Loucy (cell line): ENCODE data around the gene PAX5.

Experiments
- H2AFZ ChIP-seq: fragments of 200-600 bp; sonication (generic); 2 replicates; pipeline ENCODE4 v1.6.0; 2016; ENCODE audit warnings: antibody characterized with exemption, mild to moderate bottlenecking, low read length, moderate library complexity
- H3F3A ChIP-seq: fragments of 200-600 bp; 2 replicates; pipeline ENCODE4 v1.6.0; 2016; ENCODE audit warnings: antibody characterized with exemption, low read depth, mild to moderate bottlenecking
- H3K27me3 ChIP-seq: fragments of 200-600 bp; sonication (generic); 2 replicates; pipeline ENCODE4 v1.6.1; 2014; ENCODE audit warnings: low read length, mild to moderate bottlenecking; ENCODE audit not compliant: insufficient read depth, poor library complexity, severe bottlenecking
- H3K36me3 ChIP-seq: fragments of 200-600 bp; sonication (generic); 2 replicates; pipeline ENCODE4 v1.6.1; 2016; ENCODE audit warnings: low read length; ENCODE audit not compliant: insufficient read depth
- H3K4me1 ChIP-seq: fragments of 200-600 bp; sonication (generic); 2 replicates; pipeline ENCODE4 v1.5.1; 2014; ENCODE audit warnings: low read length, mild to moderate bottlenecking; ENCODE audit not compliant: insufficient read depth, poor library complexity, severe bottlenecking
- H3K4me2 ChIP-seq: fragments of 200-600 bp; sonication (generic); 2 replicates; pipeline ENCODE4 v1.6.0; 2014; ENCODE audit warnings: antibody characterized with exemption, low read length, low read depth, mild to moderate bottlenecking; ENCODE audit not compliant: poor library complexity, severe bottlenecking
- H3K4me3 ChIP-seq: fragments of 200-600 bp; sonication (generic); 2 replicates; pipeline ENCODE4 v1.5.1; 2014; ENCODE audit warnings: low read length, mild to moderate bottlenecking, mixed read lengths; ENCODE audit not compliant: poor library complexity, severe bottlenecking
- H3K79me2 ChIP-seq: fragments of 200-600 bp; sonication (generic); 2 replicates; pipeline ENCODE4 v1.6.1; 2014; ENCODE audit warnings: low read length; ENCODE audit not compliant: insufficient read depth
- H3K9ac ChIP-seq: fragments of 200-600 bp; sonication (generic); 2 replicates; pipeline ENCODE4 v1.6.0; 2014; ENCODE audit warnings: mild to moderate bottlenecking, low read depth, low read length, moderate library complexity; ENCODE audit not compliant: poor library complexity, severe bottlenecking
- H3K9me2 ChIP-seq: fragments of 200-600 bp; sonication (generic); replicated peaks from 2 replicates; pipeline ENCODE4 v1.6.1; 2016; ENCODE audit warnings: low read depth, low read length, mixed read lengths
- H3K9me3 ChIP-seq: fragments of 200-600 bp; sonication (generic); 2 replicates; pipeline ENCODE4 v1.6.1; 2014; ENCODE audit warnings: mild to moderate bottlenecking, antibody characterized with exemption, low read length, low read depth; ENCODE audit not compliant: insufficient read depth
- H4K20me1 ChIP-seq: fragments of 200-600 bp; sonication (generic); 2 replicates; pipeline ENCODE4 v1.6.0; 2014; ENCODE audit warnings: antibody characterized with exemption, low read length, mild to moderate bottlenecking; ENCODE audit not compliant: insufficient read depth, poor library complexity, severe bottlenecking
- EZH2phosphoT487 ChIP-seq: fragments of 200-600 bp; IDR thresholded peaks from 2 replicates; pipeline ENCODE4 v1.6.1; 2018; ENCODE audit warnings: antibody characterized with exemption, mild to moderate bottlenecking, moderate library complexity, borderline replicate concordance
- TF ChIP-seq, protein P1 (sequence below): fragments of 200-600 bp; sonication (generic); conservative IDR thresholded peaks from 2 replicates; pipeline ENCODE4 v1.5.1; 2014; ENCODE audit warnings: mild to moderate bottlenecking, antibody characterized with exemption, low read length

The PAX5 gene

DNA sequence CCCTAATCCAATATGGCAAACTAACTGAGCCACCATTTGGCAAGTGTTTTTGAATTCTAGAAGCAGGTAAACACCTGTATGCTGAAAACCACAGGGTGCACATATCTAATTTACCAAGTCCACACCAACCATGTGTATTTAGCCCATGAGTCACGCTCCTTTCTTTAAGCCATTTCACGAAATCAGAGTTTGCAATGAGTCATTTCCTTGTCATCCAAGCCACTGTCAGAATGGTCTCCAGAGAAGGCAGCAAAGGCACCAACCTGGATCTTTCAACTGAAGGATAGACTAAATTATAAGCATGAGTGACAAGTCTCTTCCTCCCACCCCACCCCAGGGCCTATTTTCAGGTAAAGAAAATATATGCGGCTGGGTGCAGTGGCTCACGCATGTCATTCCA, 110.0 kb downstream of the PAX5 start:
- no peak for TF ChIP-seq EZH2phosphoT487
- TF ChIP-seq, protein P1, sequence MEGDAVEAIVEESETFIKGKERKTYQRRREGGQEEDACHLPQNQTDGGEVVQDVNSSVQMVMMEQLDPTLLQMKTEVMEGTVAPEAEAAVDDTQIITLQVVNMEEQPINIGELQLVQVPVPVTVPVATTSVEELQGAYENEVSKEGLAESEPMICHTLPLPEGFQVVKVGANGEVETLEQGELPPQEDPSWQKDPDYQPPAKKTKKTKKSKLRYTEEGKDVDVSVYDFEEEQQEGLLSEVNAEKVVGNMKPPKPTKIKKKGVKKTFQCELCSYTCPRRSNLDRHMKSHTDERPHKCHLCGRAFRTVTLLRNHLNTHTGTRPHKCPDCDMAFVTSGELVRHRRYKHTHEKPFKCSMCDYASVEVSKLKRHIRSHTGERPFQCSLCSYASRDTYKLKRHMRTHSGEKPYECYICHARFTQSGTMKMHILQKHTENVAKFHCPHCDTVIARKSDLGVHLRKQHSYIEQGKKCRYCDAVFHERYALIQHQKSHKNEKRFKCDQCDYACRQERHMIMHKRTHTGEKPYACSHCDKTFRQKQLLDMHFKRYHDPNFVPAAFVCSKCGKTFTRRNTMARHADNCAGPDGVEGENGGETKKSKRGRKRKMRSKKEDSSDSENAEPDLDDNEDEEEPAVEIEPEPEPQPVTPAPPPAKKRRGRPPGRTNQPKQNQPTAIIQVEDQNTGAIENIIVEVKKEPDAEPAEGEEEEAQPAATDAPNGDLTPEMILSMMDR, result no peak
- no peaks in the 10 kb centered on the region for H3K36me3 ChIP-seq
- no peaks in the 10 kb centered on the region for H3F3A ChIP-seq
- H3K9me3 ChIP-seq, result no peaks in the 10 kb centered on the region
- H3K4me1 ChIP-seq, result peaks cover 5% of the 10 kb centered on the region
- H3K27me3 ChIP-seq, result no peaks in the 10 kb centered on the region
- H2AFZ ChIP-seq, result no peak overlapping the region
- no peak overlapping the region for H3K4me2 ChIP-seq
- H3K4me3 ChIP-seq, result no peak overlapping the region
- H3K9ac ChIP-seq, result no peak overlapping the region
- no peaks in the 10 kb centered on the region for H3K9me2 ChIP-seq
- H4K20me1 ChIP-seq, result no peaks in the 10 kb centered on the region
- no peaks in the 10 kb centered on the region for H3K79me2 ChIP-seq

DNA sequence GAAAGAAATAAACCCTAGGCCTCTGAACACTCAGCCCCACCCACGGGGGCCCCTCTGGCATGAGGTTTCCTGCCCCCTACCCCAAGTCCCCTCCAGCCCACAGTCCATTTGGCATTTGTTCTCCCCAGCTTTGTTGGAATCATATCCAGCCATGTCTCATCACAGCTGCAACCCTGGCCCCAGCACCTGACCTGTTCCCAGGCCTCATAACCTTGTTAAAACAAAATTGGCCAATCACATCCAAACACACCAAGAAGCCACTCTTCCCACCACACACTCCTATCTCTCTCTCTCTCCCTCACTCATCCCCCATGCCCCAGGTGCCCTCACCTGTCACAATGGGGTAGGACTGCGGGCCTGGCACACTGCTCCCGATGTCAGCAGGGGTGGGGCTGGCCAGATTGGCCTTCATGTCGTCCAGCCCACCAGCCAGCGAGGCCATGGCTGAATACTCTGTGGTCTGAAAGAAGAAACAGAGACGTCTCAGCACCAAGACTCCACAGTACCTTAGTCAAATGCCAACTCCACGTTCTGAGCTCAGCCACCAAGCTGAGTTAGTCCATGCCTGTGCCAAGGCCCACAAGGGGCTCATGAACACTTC, 110.9 kb downstream of the PAX5 start:
- no peak overlapping the region for H2AFZ ChIP-seq
- no peaks in the 10 kb centered on the region for H3K9me2 ChIP-seq
- H3F3A ChIP-seq, result no peaks in the 10 kb centered on the region
- no peaks in the 10 kb centered on the region for H3K27me3 ChIP-seq
- H3K9ac ChIP-seq, result no peak overlapping the region
- no peak overlapping the region for H3K4me2 ChIP-seq
- H4K20me1 ChIP-seq, result no peaks in the 10 kb centered on the region
- H3K79me2 ChIP-seq, result no peaks in the 10 kb centered on the region
- H3K36me3 ChIP-seq, result no peaks in the 10 kb centered on the region
- no peaks in the 10 kb centered on the region for H3K4me1 ChIP-seq
- no peak for TF ChIP-seq EZH2phosphoT487
- TF ChIP-seq, protein P1, result no peak
- no peaks in the 10 kb centered on the region for H3K9me3 ChIP-seq
- no peak overlapping the region for H3K4me3 ChIP-seq

DNA sequence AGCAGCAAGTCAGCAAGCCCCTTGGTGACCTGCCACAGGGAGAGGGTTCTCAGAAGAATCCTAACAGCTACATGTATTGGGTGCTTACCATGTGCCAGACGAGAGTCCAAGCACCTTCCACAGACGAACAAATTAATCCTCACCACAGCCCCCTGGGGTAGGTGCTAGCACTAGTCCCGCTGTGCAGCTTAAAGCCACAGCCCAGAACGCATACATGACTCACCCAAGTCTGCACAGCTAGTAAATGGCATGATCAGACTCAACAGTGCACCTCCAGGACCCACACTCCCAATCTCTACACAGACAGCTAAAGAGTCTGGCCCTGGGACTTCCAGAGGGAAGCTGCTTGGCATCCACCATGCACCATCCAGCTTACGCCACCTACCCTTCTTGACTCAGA, 111.5 kb downstream of the PAX5 start:
- H3K36me3 ChIP-seq, result no peaks in the 10 kb centered on the region
- no peak for TF ChIP-seq EZH2phosphoT487
- TF ChIP-seq, protein P1, result no peak

More for the DNA sequence above, 111.5 kb downstream of the PAX5 start:
- no peak overlapping the region for H3K9ac ChIP-seq
- no peak overlapping the region for H2AFZ ChIP-seq
- no peaks in the 10 kb centered on the region for H3K9me2 ChIP-seq
- H3K9me3 ChIP-seq, result no peaks in the 10 kb centered on the region
- H3K79me2 ChIP-seq, result no peaks in the 10 kb centered on the region
- H3K27me3 ChIP-seq, result no peaks in the 10 kb centered on the region
- no peak overlapping the region for H3K4me2 ChIP-seq
- H3F3A ChIP-seq, result no peaks in the 10 kb centered on the region
- H3K4me3 ChIP-seq, result no peak overlapping the region
- H4K20me1 ChIP-seq, result no peaks in the 10 kb centered on the region
- no peaks in the 10 kb centered on the region for H3K4me1 ChIP-seq
